Astrocyte of the spinal cord (primary cell): ENCODE results near the gene POU6F2.
"Not testable (repeated sequence)": the region's sequence is repeated elsewhere in the genome, so short reads cannot be mapped to it uniquely, and the experiment has no call there.

Experiments used
- DNase-seq: peaks from one replicate; pipeline ENCODE4 v3.0.0; 2011; ENCODE audit warnings: low read depth, low spot score
- H3K4me3 ChIP-seq: 2 replicates; pipeline ENCODE4 v1.5.1; 2011; ENCODE audit warnings: low read depth, mild to moderate bottlenecking, low read length, moderate library complexity
- CTCF ChIP-seq: IDR thresholded peaks from 2 replicates; pipeline ENCODE4 v1.5.1; 2012; ENCODE audit warnings: low read depth, mild to moderate bottlenecking, low read length, inconsistent platforms
- in situ Hi-C: cut with HindIII; loops from 2 replicates; pipeline ENCODE4 v1.10.0; 2017; ENCODE audit warnings: low sequenced_read_pairs

POU6F2 gene

GRCh38 chr7:39324139-39324760 is 346.5 kb downstream of the POU6F2 start:
- DNase-seq: no peak
- in situ Hi-C loops: no loop called here
- TF ChIP-seq CTCF: no peak
- no peak overlapping the region for H3K4me3 ChIP-seq

- H3K4me3 ChIP-seq, in situ Hi-C loops, DNase-seq: not testable (repeated sequence)
These were observed 353.9 kb downstream of the POU6F2 start for GRCh38 chr7:39331607-39332006.

GRCh38 chr7:39332142-39332541 is 354.4 kb downstream of the POU6F2 start:
- DNase-seq: no peak
- TF ChIP-seq CTCF: no peak
- in situ Hi-C loops: no loop called here
- no peak overlapping the region for H3K4me3 ChIP-seq

GRCh38 chr7:39333701-39334100 is 356.0 kb downstream of the POU6F2 start:
- no peak for DNase-seq
- no peak overlapping the region for H3K4me3 ChIP-seq
- no peak for TF ChIP-seq CTCF
- in situ Hi-C loops: no loop called here

GRCh38 chr7:39336442-39336841 is 358.7 kb downstream of the POU6F2 start:
- TF ChIP-seq CTCF: no peak
- no peak overlapping the region for H3K4me3 ChIP-seq
- DNase-seq: no peak
- in situ Hi-C loops: no loop called here

GRCh38 chr7:39338716-39339115 is 361.0 kb downstream of the POU6F2 start:
- TF ChIP-seq CTCF: no peak
- in situ Hi-C loops: no loop called here
- H3K4me3 ChIP-seq: no peak overlapping the region
- DNase-seq: no peak

GRCh38 chr7:39339591-39339990 is 361.9 kb downstream of the POU6F2 start:
- no peak overlapping the region for H3K4me3 ChIP-seq
- in situ Hi-C loops: no loop called here
- DNase-seq: no peak
- TF ChIP-seq CTCF: no peak
